ENCODE data around the gene FNDC10. TPM values are rescaled to one million over a fixed set of nuclear protein-coding genes. Genes with fewer than 3 reads are reported as not detected.

FNDC10 gene
- total RNA-seq, 2 donors from 2014 or later: 10.4 to 10.8 TPM

GRCh38 chr1:1600861-1601563 is 1.1 kb upstream of the FNDC10 start:
- Histone ChIP-seq H3K27me3 (ENCODE audit: control insufficient read depth, insufficient read depth, low read length, poor library complexity, severe bottlenecking) (peaks cover 51% of the 10 kb centered on the region), H3K36me3 (ENCODE audit: control insufficient read depth, insufficient read depth, low read length) (no peaks in the 10 kb centered on the region), H3K9ac (ENCODE audit: extremely low read depth, low read length, poor library complexity, severe bottlenecking) (no peak overlapping the region), H3K27ac (ENCODE audit: low read depth, low read length) (no peak overlapping the region), H3K9me3 (ENCODE audit: control insufficient read depth, low read length) (no peaks in the 10 kb centered on the region), H3K4me1 (ENCODE audit: control insufficient read depth, insufficient read depth, low read length) (peaks cover 3% of the 10 kb centered on the region), H3K4me3 (ENCODE audit: low read length) (peak overlapping the region; percentile 70)
- Mint-ChIP-seq H3K27ac (no peak overlapping the region), H3K36me3 (ENCODE audit: low read depth) (no peaks in the 10 kb centered on the region), H3K9me3 (no peaks in the 10 kb centered on the region), H3K4me3 (peak overlapping the region; percentile 38), H3K27me3 (ENCODE audit: insufficient read depth) (peaks cover 50% of the 10 kb centered on the region), H3K4me1 (peaks cover 1% of the 10 kb centered on the region)
- 81% methylated on average over 9 to 22 of the region's 22 CpGs for WGBS, 2 experiments (ENCODE audit: insufficient coverage in 1 of 2, insufficient read length in 1 of 2)
- no peak for DNase-seq
- TF ChIP-seq CTCF (conservative IDR thresholded peaks at IDR 0.05): no peak

- no peak overlapping the region for H3K27ac Mint-ChIP-seq
- H3K27me3 ChIP-seq (ENCODE audit: control insufficient read depth, insufficient read depth, low read length, poor library complexity, severe bottlenecking): peaks cover 64% of the 10 kb centered on the region
Observed at GRCh38 chr1:1599030-1599934, 653 bp downstream of the FNDC10 start.

GRCh38 chr1:1598720-1599029 is 1.3 kb downstream of the FNDC10 start:
- WGBS, 2 experiments (ENCODE audit: insufficient coverage in 1 of 2, insufficient read length in 1 of 2): 94 to 96% methylated on average over 13 of the region's 13 CpGs
- Histone ChIP-seq H3K4me3 (ENCODE audit: low read length) (no peak overlapping the region), H3K36me3 (ENCODE audit: control insufficient read depth, insufficient read depth, low read length) (no peaks in the 10 kb centered on the region), H3K9me3 (ENCODE audit: control insufficient read depth, low read length) (no peaks in the 10 kb centered on the region), H3K4me1 (ENCODE audit: control insufficient read depth, insufficient read depth, low read length) (peaks cover 3% of the 10 kb centered on the region), H3K27ac (ENCODE audit: low read depth, low read length) (no peak overlapping the region), H3K9ac (ENCODE audit: extremely low read depth, low read length, poor library complexity, severe bottlenecking) (no peak overlapping the region), H3K27me3 (ENCODE audit: control insufficient read depth, insufficient read depth, low read length, poor library complexity, severe bottlenecking) (peaks cover 64% of the 10 kb centered on the region)
- Mint-ChIP-seq H3K27me3 (ENCODE audit: insufficient read depth) (peaks cover 48% of the 10 kb centered on the region), H3K4me1 (peaks cover 1% of the 10 kb centered on the region), H3K27ac (no peak overlapping the region), H3K4me3 (peak overlapping the region; percentile 57), H3K9me3 (no peaks in the 10 kb centered on the region), H3K36me3 (ENCODE audit: low read depth) (no peaks in the 10 kb centered on the region)
- no peak for DNase-seq
- TF ChIP-seq CTCF (conservative IDR thresholded peaks at IDR 0.05): no peak

More at GRCh38 chr1:1599030-1599934, 653 bp downstream of the FNDC10 start:
- H3K9ac ChIP-seq (ENCODE audit: extremely low read depth, low read length, poor library complexity, severe bottlenecking): no peak overlapping the region
- peak; percentile 65 for TF ChIP-seq CTCF (conservative IDR thresholded peaks at IDR 0.05)
- DNase-seq: peak; percentile 87
- H3K36me3 ChIP-seq (ENCODE audit: control insufficient read depth, insufficient read depth, low read length): no peaks in the 10 kb centered on the region
- WGBS, 2 experiments (ENCODE audit: insufficient coverage in 1 of 2, insufficient read length in 1 of 2): 21 to 34% methylated on average over 43 to 111 of the region's 111 CpGs
- H3K27ac ChIP-seq (ENCODE audit: low read depth, low read length): no peak overlapping the region
- Mint-ChIP-seq H3K9me3 (no peaks in the 10 kb centered on the region), H3K27me3 (ENCODE audit: insufficient read depth) (peaks cover 50% of the 10 kb centered on the region), H3K4me3 (peak overlapping the region; percentile 57), H3K4me1 (peaks cover 1% of the 10 kb centered on the region), H3K36me3 (ENCODE audit: low read depth) (no peaks in the 10 kb centered on the region)
- peaks cover 3% of the 10 kb centered on the region for H3K4me1 ChIP-seq (ENCODE audit: control insufficient read depth, insufficient read depth, low read length)
- H3K9me3 ChIP-seq (ENCODE audit: control insufficient read depth, low read length): no peaks in the 10 kb centered on the region
- no peak overlapping the region for H3K4me3 ChIP-seq (ENCODE audit: low read length)
